HG03095 (cell line): ENCODE data around the gene WFDC10B.
"Not testable (repeated sequence)": the region's sequence is repeated elsewhere in the genome, so short reads cannot be mapped to it uniquely, and the experiment has no call there.

Experiments used
- ATAC-seq: cut with Tn5 transposase; IDR thresholded peaks from one replicate; pipeline ENCODE4 v1.9.1; 2021; ENCODE audit warnings: moderate library complexity; ENCODE audit not compliant: unreplicated experiment

WFDC10B gene

GRCh38 chr20:45704969-45705637 lies at the start of gene WFDC10B:
TSS of gene WFDC10B (minus strand) at chr20:45705019. CDS start at chr20:45685992, 19,027 bp downstream.
- ATAC-seq: no peak

GRCh38 chr20:45752746-45753145 lies 47.9 kb upstream of the WFDC10B start:
- no peak for ATAC-seq

- ATAC-seq: no peak
These were observed 46.9 kb upstream of the WFDC10B start for GRCh38 chr20:45751721-45752120.

GRCh38 chr20:45745015-45745414 lies 40.2 kb upstream of the WFDC10B start:
- no peak for ATAC-seq

- ATAC-seq: no peak
These were observed 37.8 kb upstream of the WFDC10B start for GRCh38 chr20:45742596-45742995.

- ATAC-seq: no peak
These were observed 31.2 kb upstream of the WFDC10B start for GRCh38 chr20:45735988-45736387.

- ATAC-seq: no peak
These were observed 30.7 kb upstream of the WFDC10B start for GRCh38 chr20:45735552-45735951.

- no peak for ATAC-seq
These were observed 27.4 kb upstream of the WFDC10B start for GRCh38 chr20:45732199-45732598.

GRCh38 chr20:45727044-45727443 lies 22.2 kb upstream of the WFDC10B start:
- no peak for ATAC-seq

GRCh38 chr20:45725134-45725533 lies 20.3 kb upstream of the WFDC10B start:
- no peak for ATAC-seq

- ATAC-seq: no peak
These were observed 17.2 kb upstream of the WFDC10B start, which contains the start of gene SPINT4 for GRCh38 chr20:45722047-45722446. TSS of gene SPINT4 (plus strand) at chr20:45722347. CDS start at chr20:45722368, 21 bp downstream.

- not testable (repeated sequence) for ATAC-seq
These were observed 11.4 kb upstream of the WFDC10B start for GRCh38 chr20:45716141-45716688.

- ATAC-seq: no peak
These were observed 2.9 kb downstream of the WFDC10B start, which contains the start of gene WFDC13 for GRCh38 chr20:45701873-45702272. TSS of gene WFDC13 (plus strand) at chr20:45702038. CDS start at chr20:45702124, 86 bp downstream.

- no peak for ATAC-seq
These were observed 3.7 kb downstream of the WFDC10B start for GRCh38 chr20:45701104-45701503.

GRCh38 chr20:45695496-45695895 lies 9.3 kb downstream of the WFDC10B start:
- no peak for ATAC-seq

- ATAC-seq: not testable (repeated sequence)
These were observed 11.5 kb downstream of the WFDC10B start for GRCh38 chr20:45693346-45693745.

- no peak for ATAC-seq
These were observed 18.9 kb downstream of the WFDC10B start for GRCh38 chr20:45685896-45686295.

GRCh38 chr20:45679650-45680049 lies 25.2 kb downstream of the WFDC10B start:
- ATAC-seq: no peak

GRCh38 chr20:45672765-45673164 lies 32.1 kb downstream of the WFDC10B start:
- no peak for ATAC-seq

GRCh38 chr20:45670139-45670538 lies 34.7 kb downstream of the WFDC10B start, which contains the start of gene WFDC11:
TSS of gene WFDC11 (minus strand) at chr20:45670239. CDS start at chr20:45650600, 19,639 bp downstream.
- no peak for ATAC-seq

- not testable (repeated sequence) for ATAC-seq
These were observed 47.8 kb downstream of the WFDC10B start for GRCh38 chr20:45657038-45657437.

- not testable (repeated sequence) for ATAC-seq
These were observed 53.1 kb downstream of the WFDC10B start for GRCh38 chr20:45651726-45652125.
